Measurements from ENCODE around the gene RPS6KB1. TPM values are rescaled to one million over a fixed set of nuclear protein-coding genes. Genes with fewer than 3 reads are reported as not detected.

RPS6KB1 gene
- total RNA-seq, result 14.2 and 14.5 TPM in 2 replicates

GRCh38 chr17:59892924-59893675 is at the start of gene RPS6KB1, which contains the start of gene TUBD1:
Gene RPS6KB1, plus strand, starts transcription at chr17:59893121. Its CDS starts 64 bp downstream, at chr17:59893185.
Gene TUBD1, minus strand, starts transcription at chr17:59892943. Its CDS starts 1,941 bp downstream, at chr17:59891002.

GRCh38 chr17:59964482-59965328 is 71.8 kb downstream of the RPS6KB1 start, which contains the start of gene RNFT1:
Gene RNFT1, minus strand, starts transcription at chr17:59964740. Its CDS starts 77 bp downstream, at chr17:59964663.

Other genes with a start within 250 kb of the RPS6KB1 start
- gene PTRH2, start 185.7 kb upstream of the RPS6KB1 start, total RNA-seq, result 47.5 and 58.7 TPM in 2 replicates
- gene VMP1, start 185.5 kb upstream of the RPS6KB1 start, total RNA-seq, result 115 and 119 TPM in 2 replicates
- gene TUBD1, start 178 bp upstream of the RPS6KB1 start, total RNA-seq, result 4.1 and 8.2 TPM in 2 replicates
- 7.3 and 17.3 TPM in 2 replicates for gene RNFT1, start 71.6 kb downstream of the RPS6KB1 start, total RNA-seq
- 15.5 and 15.7 TPM in 2 replicates for gene HEATR6, start 185.8 kb downstream of the RPS6KB1 start, total RNA-seq

Data from mammary microvascular endothelial cell (primary cell).